Choroid plexus epithelial cell (primary cell): ENCODE data around the gene LAMTOR3.
A peak's percentile ranks its signal among the peaks of the same experiment; 100 is the strongest.

Experiments used
- DNase-seq: peaks from one replicate; pipeline ENCODE4 v3.0.0-alpha.2; 2010; ENCODE audit warnings: low read depth
- H3K4me3 ChIP-seq: 2 replicates; pipeline ENCODE4 v1.5.1; 2011; ENCODE audit warnings: low read depth, mild to moderate bottlenecking, control low read depth, low read length, moderate library complexity
- TF ChIP-seq, protein P1 (sequence below): conservative IDR thresholded peaks from 2 replicates; pipeline ENCODE4 v1.5.1; 2011; ENCODE audit warnings: low read depth, mild to moderate bottlenecking, control low read depth, inconsistent platforms, low read length, moderate library complexity

LAMTOR3 gene, protein sequence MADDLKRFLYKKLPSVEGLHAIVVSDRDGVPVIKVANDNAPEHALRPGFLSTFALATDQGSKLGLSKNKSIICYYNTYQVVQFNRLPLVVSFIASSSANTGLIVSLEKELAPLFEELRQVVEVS

DNA sequence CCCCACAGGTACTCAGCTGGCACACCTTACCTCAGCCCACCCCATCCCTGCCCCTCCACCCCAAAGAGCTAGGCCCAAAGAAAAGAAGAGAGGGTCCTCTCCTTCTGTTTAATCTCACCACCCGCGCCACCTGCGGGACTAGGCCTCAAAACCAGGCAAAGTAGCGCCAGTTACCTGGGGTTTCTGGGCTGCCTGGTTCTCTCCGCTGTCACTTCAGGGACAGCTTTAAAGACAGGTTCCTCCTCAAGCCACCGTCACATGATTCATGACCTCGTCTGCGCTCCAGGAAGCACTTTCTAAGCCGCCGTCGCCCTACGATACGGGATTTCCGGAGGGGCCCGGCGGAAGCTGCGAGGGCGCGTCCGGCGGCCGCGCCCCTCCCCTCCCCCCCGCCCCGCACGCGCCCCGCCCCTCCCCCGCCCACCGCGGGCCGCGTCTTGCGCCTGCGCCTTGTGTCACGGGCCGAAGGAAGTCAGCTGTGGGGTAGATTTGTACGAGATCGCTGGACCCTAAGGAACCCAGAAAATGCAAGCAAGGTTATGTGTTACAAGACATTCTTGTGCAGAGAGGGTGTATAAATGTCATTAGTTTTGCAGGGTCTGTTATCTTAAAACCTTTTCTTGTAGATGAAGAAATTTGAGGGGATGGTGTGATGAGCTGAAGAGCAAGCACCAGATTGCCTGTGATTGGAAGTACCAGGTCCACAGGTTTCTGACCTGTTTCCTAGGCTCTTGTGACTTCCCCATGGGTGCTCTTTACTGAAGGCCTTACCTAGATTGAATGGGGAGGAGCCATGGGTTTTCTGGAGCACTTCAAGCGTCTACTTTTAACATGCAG is at the start of gene LAMTOR3:
Gene LAMTOR3, minus strand, starts transcription at position 267 of the 837 bp plus-strand sequence. CDS start 464 bp downstream, outside the sequence.
- peak; percentile 93 for DNase-seq
- TF ChIP-seq, protein P1, sequence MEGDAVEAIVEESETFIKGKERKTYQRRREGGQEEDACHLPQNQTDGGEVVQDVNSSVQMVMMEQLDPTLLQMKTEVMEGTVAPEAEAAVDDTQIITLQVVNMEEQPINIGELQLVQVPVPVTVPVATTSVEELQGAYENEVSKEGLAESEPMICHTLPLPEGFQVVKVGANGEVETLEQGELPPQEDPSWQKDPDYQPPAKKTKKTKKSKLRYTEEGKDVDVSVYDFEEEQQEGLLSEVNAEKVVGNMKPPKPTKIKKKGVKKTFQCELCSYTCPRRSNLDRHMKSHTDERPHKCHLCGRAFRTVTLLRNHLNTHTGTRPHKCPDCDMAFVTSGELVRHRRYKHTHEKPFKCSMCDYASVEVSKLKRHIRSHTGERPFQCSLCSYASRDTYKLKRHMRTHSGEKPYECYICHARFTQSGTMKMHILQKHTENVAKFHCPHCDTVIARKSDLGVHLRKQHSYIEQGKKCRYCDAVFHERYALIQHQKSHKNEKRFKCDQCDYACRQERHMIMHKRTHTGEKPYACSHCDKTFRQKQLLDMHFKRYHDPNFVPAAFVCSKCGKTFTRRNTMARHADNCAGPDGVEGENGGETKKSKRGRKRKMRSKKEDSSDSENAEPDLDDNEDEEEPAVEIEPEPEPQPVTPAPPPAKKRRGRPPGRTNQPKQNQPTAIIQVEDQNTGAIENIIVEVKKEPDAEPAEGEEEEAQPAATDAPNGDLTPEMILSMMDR = no peak
- peak within 1 kb of the TSS; percentile 90 for H3K4me3 ChIP-seq

DNA sequence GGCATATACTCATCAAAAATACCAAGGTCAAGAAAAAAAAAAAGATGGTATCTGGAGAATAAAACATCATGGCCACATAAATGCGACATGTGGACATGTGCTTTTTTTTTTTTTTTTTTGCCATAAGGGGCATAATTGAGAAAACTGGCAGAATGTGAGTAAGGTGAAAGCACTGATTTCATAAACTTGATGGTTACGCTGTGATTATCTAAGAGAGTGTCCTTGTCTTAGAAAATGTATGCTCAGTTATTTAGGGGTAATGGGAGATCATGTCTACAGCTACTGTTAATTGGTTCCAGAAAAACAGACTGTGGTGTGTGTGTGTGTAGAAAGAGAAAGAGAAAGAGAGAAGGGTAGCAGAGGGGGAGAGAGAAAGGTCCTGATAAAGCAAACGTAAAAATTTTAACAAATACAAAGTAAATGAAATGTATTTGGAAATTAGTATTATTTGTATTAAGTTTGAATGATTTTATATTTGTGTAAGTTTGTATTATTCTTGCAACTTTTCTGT is 44.1 kb upstream of the LAMTOR3 start:
- no peak overlapping the region for H3K4me3 ChIP-seq
- DNase-seq = no peak
- TF ChIP-seq, protein P1 = no peak

DNA sequence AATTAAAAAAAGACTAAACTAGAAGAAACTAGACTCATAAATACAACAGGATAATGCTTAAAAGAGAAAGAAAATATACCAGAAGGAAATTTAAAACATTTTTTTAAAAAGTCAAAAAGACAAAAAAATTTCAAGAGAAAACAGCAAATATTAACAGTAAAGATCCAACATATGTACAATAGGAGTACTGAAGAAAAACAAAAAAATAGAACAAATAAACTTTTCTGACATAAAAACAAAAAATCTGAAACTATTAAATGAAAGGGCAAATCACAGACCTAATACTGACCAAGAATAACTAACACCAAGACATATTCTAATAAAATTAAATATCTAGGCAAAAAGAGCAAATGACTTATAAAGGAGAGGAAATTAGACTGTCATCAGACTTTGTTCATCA is 40.7 kb upstream of the LAMTOR3 start:
- no peak overlapping the region for H3K4me3 ChIP-seq
- DNase-seq = no peak
- TF ChIP-seq, protein P1 = no peak

DNA sequence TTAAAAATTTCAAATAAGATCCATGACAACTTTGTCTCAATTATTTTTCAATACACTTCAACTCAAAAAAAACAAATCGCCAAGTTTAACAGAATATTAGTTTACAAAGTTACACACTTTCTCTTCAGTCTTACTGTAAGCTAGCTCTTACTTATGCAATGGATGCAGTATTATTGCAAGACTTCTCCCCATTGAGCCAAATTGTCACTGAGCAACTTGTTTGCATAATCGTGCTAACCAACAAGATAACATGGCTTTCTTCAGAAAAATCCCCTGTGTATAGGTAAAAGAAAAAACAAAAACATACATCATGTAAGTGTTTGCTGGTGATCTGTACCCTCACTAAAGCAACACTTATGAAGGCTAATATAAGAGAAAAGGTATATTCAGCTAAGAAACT is 33.3 kb upstream of the LAMTOR3 start:
- no peak overlapping the region for H3K4me3 ChIP-seq
- DNase-seq = peak; percentile 14
- TF ChIP-seq, protein P1 = no peak

DNA sequence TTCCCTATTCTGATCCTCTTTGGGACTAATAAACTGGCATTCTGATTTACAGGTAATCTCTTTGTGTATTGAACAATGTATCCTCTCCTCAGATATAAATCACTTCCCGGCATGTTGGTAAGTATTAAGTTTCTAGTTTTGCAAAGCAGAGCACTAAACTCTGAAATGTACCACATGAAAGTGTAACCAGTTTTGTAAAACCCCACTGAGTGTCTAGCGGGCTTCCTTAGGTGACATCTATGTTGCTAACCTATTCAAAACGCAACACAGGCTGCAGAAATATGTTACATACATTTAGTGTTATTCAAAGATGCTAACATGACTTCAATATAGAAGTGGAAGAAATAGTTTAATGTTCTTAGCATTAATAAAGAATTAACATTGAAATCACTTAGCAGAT is 26.9 kb upstream of the LAMTOR3 start:
- no peak overlapping the region for H3K4me3 ChIP-seq
- TF ChIP-seq, protein P1 = no peak

DNA sequence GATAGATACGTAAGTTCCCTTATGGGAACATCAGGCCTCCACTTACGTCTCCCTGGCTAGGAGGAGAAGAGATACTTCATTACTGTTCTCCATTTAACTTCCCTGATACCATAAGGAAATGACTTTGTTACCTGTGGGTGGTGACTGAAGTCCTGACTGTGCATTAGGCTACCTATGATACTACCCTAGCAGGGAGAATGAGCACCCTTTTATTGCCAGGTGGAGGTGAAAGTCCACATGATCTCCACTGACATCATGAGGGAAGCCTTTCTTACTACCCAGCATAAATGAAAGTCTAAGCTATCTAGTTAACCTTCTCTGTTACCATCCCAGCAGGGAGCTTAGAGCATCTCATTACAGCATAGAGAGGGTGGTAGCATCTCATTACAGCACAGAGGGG is 24.4 kb upstream of the LAMTOR3 start:
- no peak for DNase-seq
- H3K4me3 ChIP-seq = no peak overlapping the region
- TF ChIP-seq, protein P1 = no peak

More for the DNA sequence above, 26.9 kb upstream of the LAMTOR3 start:
- no peak for DNase-seq
